GM12878 (cell line): ENCODE results near the gene CLEC16A. TPM values are rescaled to one million over a fixed set of nuclear protein-coding genes. Genes with fewer than 3 reads are reported as not detected.

Experiments used
- ATAC-seq: fragments of 200-7000 bp; cut with Tn5 transposase; 3 replicates; pipeline ENCODE4 v1.9.1; 2020; ENCODE audit warnings: mild to moderate bottlenecking, moderate library complexity
- BruUV-seq: library from RNA; stranded (reverse); fragments of 400-500 nt; replicated peaks from 2 replicates; lab custom pipeline; 2021; lab: Mats Ljungman, UMichigan
- CTCF ChIA-PET: fragments of 300-600 bp; sonication (Branson Sonifier 250); formaldehyde crosslinking; extraction: SDS; loops from one replicate; lab custom pipeline; 2021; ENCODE audit warnings: inconsistent platforms; lab: Yijun Ruan, JAX
- POLR2A ChIA-PET: fragments of 350-600 bp; formaldehyde crosslinking; extraction: SDS; loops from one replicate; lab custom pipeline; 2021; ENCODE audit warnings: inconsistent platforms; lab: Charles Lee
- RAD21 ChIA-PET: fragments of 300-600 bp; sonication (Branson Sonifier 250); formaldehyde crosslinking; loops from one replicate; lab custom pipeline; 2023; ENCODE audit warnings: antibody characterized with exemption; ENCODE audit not compliant: unreplicated experiment; lab: Charles Lee
- SMC1A ChIA-PET: fragments of 300-600 bp; sonication (Branson Sonifier 250); formaldehyde crosslinking; loops from one replicate; lab custom pipeline; 2023; ENCODE audit not compliant: unreplicated experiment, uncharacterized antibody; lab: Charles Lee
- DNase-seq: peaks from one replicate; pipeline ENCODE4 v3.0.0-alpha.2; 2011; ENCODE audit warnings: low read depth, low spot score
- FAIRE-seq: peaks from 3 replicates; lab custom pipeline; 2011; peaks lifted over from hg19 to GRCh38; lab: Jason Lieb, UNC
- H2AFZ ChIP-seq: 2 replicates; pipeline ENCODE4 v1.6.0; 2011; ENCODE audit warnings: low read depth, low read length, control low read depth; ENCODE audit not compliant: control insufficient read depth
- H3K27ac ChIP-seq: 2 replicates; pipeline ENCODE4 v1.5.1; 2011; ENCODE audit warnings: control low read depth; ENCODE audit not compliant: control insufficient read depth, insufficient read depth
- H3K27me3 ChIP-seq, 2 experiments: replicated peaks in 1 of 2; 2 replicates each; pipeline versions ENCODE4 v1.6.0 to v1.6.1; 2011; ENCODE audit warnings: low read length in 1 of 2; ENCODE audit not compliant: control insufficient read depth in 2 of 2, insufficient read depth in 2 of 2
- H3K36me3 ChIP-seq, 2 experiments: 2 replicates each; pipeline ENCODE4 v1.5.1; 2011; ENCODE audit warnings: low read length in 1 of 2; ENCODE audit not compliant: control insufficient read depth in 2 of 2, insufficient read depth in 2 of 2
- H3K4me1 ChIP-seq: 2 replicates; pipeline ENCODE4 v1.6.1; 2011; ENCODE audit warnings: mild to moderate bottlenecking, low read length, moderate library complexity, mixed read lengths; ENCODE audit not compliant: control insufficient read depth, insufficient read depth
- H3K4me2 ChIP-seq: 2 replicates; pipeline ENCODE4 v1.6.0; 2011; ENCODE audit warnings: control low read depth; ENCODE audit not compliant: control insufficient read depth, insufficient read depth
- H3K4me3 ChIP-seq: fragments of 200-600 bp; sonication (generic); 2 replicates; pipeline ENCODE4 v1.5.1; 2016
- H3K79me2 ChIP-seq: 2 replicates; pipeline ENCODE4 v1.6.0; 2011; ENCODE audit warnings: low read length; ENCODE audit not compliant: control insufficient read depth, insufficient read depth
- H3K9ac ChIP-seq: 2 replicates; pipeline ENCODE4 v1.8.0; 2011; ENCODE audit warnings: low read length, control low read depth, mixed read lengths; ENCODE audit not compliant: control insufficient read depth, insufficient read depth
- H3K9me3 ChIP-seq: replicated peaks from 3 replicates; pipeline ENCODE4 v1.5.1; 2011; ENCODE audit warnings: mild to moderate bottlenecking, low read length; ENCODE audit not compliant: control insufficient read depth, insufficient read depth
- H4K20me1 ChIP-seq: 2 replicates; pipeline ENCODE4 v1.6.0; 2011; ENCODE audit not compliant: control insufficient read depth, insufficient read depth
- BACH1 ChIP-seq: fragments of 450-650 bp; IDR thresholded peaks from 2 replicates; pipeline ENCODE4 v1.6.1; 2017; ENCODE audit warnings: mild to moderate bottlenecking, borderline replicate concordance
- IKZF2 ChIP-seq, 2 experiments: fragments of 450-650 bp; IDR thresholded peaks; 2 replicates each; pipeline ENCODE4 v1.6.1; 2017; ENCODE audit warnings: mild to moderate bottlenecking in 2 of 2, moderate library complexity in 2 of 2
- JUNB ChIP-seq: IDR thresholded peaks from 2 replicates; pipeline ENCODE4 v1.6.1; 2016; ENCODE audit warnings: antibody characterized with exemption, mild to moderate bottlenecking
- KDM1A ChIP-seq: fragments of 200-600 bp; sonication (generic); IDR thresholded peaks from 2 replicates; pipeline ENCODE4 v1.6.1; 2016; ENCODE audit warnings: borderline replicate concordance
- LARP7 ChIP-seq: fragments of 450-650 bp; IDR thresholded peaks from 2 replicates; pipeline ENCODE4 v1.6.1; 2017; ENCODE audit warnings: mild to moderate bottlenecking
- MEF2B ChIP-seq: fragments of 450-650 bp; IDR thresholded peaks from 2 replicates; pipeline ENCODE4 v1.6.1; 2018; ENCODE audit warnings: mild to moderate bottlenecking, moderate library complexity; ENCODE audit not compliant: partially characterized antibody, poor library complexity, severe bottlenecking
- MXI1 ChIP-seq: fragments of 150-350 bp; IDR thresholded peaks from 2 replicates; pipeline ENCODE4 v1.6.1; 2011; ENCODE audit warnings: low read depth, mild to moderate bottlenecking, inconsistent platforms, low read length, improper control_type of control experiment
- RBBP5 ChIP-seq: fragments of 200-600 bp; sonication (generic); conservative IDR thresholded peaks from 2 replicates; pipeline ENCODE4 v1.6.1; 2016
- SMAD5 ChIP-seq: IDR thresholded peaks from 2 replicates; pipeline ENCODE4 v1.6.1; 2016; ENCODE audit warnings: antibody characterized with exemption, low read depth
- SMARCA5 ChIP-seq: fragments of 450-650 bp; IDR thresholded peaks from 2 replicates; pipeline ENCODE4 v1.6.1; 2017; ENCODE audit warnings: mild to moderate bottlenecking
- SPI1 ChIP-seq: IDR thresholded peaks from 2 replicates; pipeline ENCODE4 v1.6.1; 2011; ENCODE audit warnings: low read depth, mild to moderate bottlenecking, low read length, moderate library complexity, borderline replicate concordance; ENCODE audit not compliant: insufficient read depth
- SREBF2 ChIP-seq: IDR thresholded peaks from 2 replicates; pipeline ENCODE4 v1.6.1; 2012; ENCODE audit warnings: mild to moderate bottlenecking, low read length
- SUZ12 ChIP-seq: fragments of 200-600 bp; sonication (generic); IDR thresholded peaks from one replicate; pipeline ENCODE4 v1.6.1; 2018; ENCODE audit warnings: antibody characterized with exemption, mild to moderate bottlenecking; ENCODE audit not compliant: unreplicated experiment
- ZNF622 ChIP-seq: fragments of 450-650 bp; IDR thresholded peaks from 2 replicates; pipeline ENCODE4 v1.6.1; 2017; ENCODE audit warnings: mild to moderate bottlenecking, inconsistent platforms
- WGBS: methylation state at CpG from one replicate; pipeline ENCODE4 v1.1.6; 2016; ENCODE audit warnings: low lambda C conversion rate; ENCODE audit not compliant: insufficient replicate concordance, insufficient coverage; ENCODE audit errors: missing lambda C conversion rate; 5-methylcytosine and 5-hydroxymethylcytosine counted together
- in situ Hi-C: fragments of 300-500 bp; cut with MboI; formaldehyde crosslinking; loops from 9 replicates; pipeline ENCODE4 v1.14.3; 2018; ENCODE audit warnings: mixed read lengths
- intact Hi-C: fragments of 100-400 bp; cut with micrococcal nuclease; formaldehyde crosslinking; loops from one replicate; pipeline ENCODE4 v1.14.2; 2022; ENCODE audit not compliant: unreplicated experiment
- polyA plus RNA-seq, 11 experiments: library from polyadenylated mRNA; depleted of rRNA in 4 of 11; unstranded in 6 of 11; stranded (reverse) in 5 of 11; fragments of >200 nt; fragmentation: Nextera tagmentation in 4 of 11; fragmentation: Illumina TruSeq in 1 of 11; extraction: Ambion mirVana in 4 of 11; extraction: Trizol in 1 of 11; gene quantifications; 1 replicate in 1 of 11; 2 replicates in 10 of 11; pipeline versions ENCODE4 v1.2.1 to v1.2.3, GENCODE V29; 2011 to 2016; ENCODE audit warnings: inconsistent platforms in 2 of 11, missing spikeins in 2 of 11, low read depth in 1 of 11
- total RNA-seq, 4 experiments: library from RNA; depleted of rRNA in 3 of 4; stranded (reverse); fragments of >200 nt in 3 of 4; fragmentation: Illumina TruSeq in 1 of 4; extraction: Trizol in 1 of 4; gene quantifications; 2 replicates each; pipeline versions ENCODE4 v1.2.1 to v1.2.3, GENCODE V29; 2013 to 2021
- TF ChIP-seq, protein P1 (sequence below): IDR thresholded peaks from 2 replicates; pipeline ENCODE4 v1.6.1; 2012; ENCODE audit warnings: low read depth, low read length, improper control_type of control experiment

CLEC16A gene
- total and polyA plus RNA-seq, 10 of the 15 experiments (the other 5 are each of a cell fraction or from before 2014, with no cell fraction given): 1.5 to 28.8 (median 19.2) TPM

DNA sequence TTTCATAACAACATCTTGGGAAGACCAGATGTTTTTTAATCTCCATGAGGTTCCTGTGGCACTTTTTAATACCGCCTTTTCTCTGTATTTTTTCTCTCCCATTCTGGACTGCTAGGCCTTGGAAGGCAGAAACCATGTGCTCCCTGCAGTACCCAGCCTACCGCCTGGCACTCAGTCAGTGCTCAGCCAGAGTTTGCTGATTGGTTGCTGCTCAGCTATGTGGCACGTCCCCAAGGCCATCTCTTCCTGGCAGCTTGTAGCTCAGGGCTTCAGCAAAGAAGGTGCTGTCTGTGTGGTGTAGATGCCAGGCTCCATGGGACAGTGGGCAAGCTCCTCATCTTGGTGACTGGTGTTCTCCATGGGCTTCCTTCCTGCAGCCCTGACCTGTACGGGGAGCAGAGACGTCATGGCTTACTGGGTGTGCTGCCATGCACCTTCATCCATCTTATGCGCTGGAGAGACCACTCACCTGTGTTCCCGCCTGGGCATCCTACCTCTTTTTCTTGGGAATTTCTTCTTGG lies 86.7 kb downstream of the CLEC16A start (continued):
- no peak for TF ChIP-seq SMAD5
- no peak for TF ChIP-seq JUNB

DNA sequence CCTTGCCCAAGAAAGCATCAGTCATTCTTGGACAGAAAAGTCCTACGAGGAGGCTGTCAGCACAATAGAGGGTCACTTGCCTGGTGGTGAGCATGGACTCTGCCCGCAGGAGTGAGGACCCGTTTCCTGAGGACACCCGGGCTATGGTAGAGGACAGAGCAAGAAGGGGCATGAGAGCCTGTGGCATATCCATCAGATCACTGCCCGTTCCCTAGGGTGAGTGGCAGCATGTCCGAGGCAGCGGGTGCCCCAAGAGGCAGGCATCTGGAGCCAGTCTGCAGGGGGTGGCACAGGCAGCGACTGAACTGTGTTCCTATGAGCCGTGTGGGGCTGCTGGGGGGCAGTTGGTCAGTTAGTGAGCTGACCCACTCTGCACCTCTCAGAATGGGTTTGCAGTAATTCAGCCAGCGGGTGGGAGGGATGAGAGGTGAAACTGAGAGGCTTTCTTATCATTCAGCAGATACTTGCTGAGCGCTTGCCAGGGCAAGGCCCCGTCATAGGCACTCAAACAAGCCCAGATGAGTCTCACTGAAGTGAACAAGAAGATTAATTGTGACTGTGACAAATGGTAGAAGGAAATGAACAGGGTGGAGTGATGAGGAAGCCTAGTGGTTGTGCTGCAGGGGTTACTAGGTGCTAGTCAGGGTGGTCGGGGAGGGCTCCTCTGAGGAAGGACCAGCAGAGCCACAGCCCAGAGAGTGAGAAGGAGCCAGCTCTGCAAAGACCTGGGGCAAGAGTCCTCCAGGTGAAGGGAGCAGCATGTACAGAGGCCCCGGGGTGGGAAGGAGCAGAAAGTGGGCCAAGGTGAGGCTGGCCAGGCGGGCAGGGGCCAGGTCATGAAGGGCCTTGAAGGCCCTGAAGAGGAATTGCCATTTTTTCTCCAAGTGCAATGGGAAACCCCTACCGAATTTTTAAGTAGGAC lies 87.9 kb downstream of the CLEC16A start:
- Histone ChIP-seq H3K36me3 (peaks cover 12 to 24% of the 10 kb centered on the region in 2 experiments; a peak in 3 of 4 replicates), H3K4me3 (no peak overlapping the region), H3K27me3 (no peaks in the 10 kb centered on the region), H3K4me1 (no peaks in the 10 kb centered on the region), H3K79me2 (no peaks in the 10 kb centered on the region), H3K4me2 (no peak overlapping the region), H3K27ac (no peak overlapping the region), H3K9ac (no peak overlapping the region), H2AFZ (no peak overlapping the region), H3K9me3 (no peaks in the 10 kb centered on the region; the same call in 1 of the 3 replicates), H4K20me1 (no peaks in the 10 kb centered on the region)
- in situ Hi-C loops: no loop called here
- ATAC-seq (no peak), DNase-seq (no peak), FAIRE-seq (no peak)
- no peak for TF ChIP-seq MXI1
- TF ChIP-seq, protein P1, sequence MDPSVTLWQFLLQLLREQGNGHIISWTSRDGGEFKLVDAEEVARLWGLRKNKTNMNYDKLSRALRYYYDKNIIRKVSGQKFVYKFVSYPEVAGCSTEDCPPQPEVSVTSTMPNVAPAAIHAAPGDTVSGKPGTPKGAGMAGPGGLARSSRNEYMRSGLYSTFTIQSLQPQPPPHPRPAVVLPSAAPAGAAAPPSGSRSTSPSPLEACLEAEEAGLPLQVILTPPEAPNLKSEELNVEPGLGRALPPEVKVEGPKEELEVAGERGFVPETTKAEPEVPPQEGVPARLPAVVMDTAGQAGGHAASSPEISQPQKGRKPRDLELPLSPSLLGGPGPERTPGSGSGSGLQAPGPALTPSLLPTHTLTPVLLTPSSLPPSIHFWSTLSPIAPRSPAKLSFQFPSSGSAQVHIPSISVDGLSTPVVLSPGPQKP: no peak
- TF ChIP-seq MEF2B: no peak
- no peak for TF ChIP-seq BACH1
- no peak for TF ChIP-seq LARP7
- no peak for TF ChIP-seq SUZ12
- no peak for TF ChIP-seq ZNF622
- no peak for TF ChIP-seq SREBF2
- TF ChIP-seq KDM1A: no peak
- TF ChIP-seq RBBP5: no peak
- no peak for TF ChIP-seq JUNB
- TF ChIP-seq SPI1: no peak
- TF ChIP-seq IKZF2 (IDR thresholded peaks at IDR 0.05): no peak
- no peak for TF ChIP-seq SMARCA5
- POLR2A ChIA-PET: no interaction called here
- SMC1A ChIA-PET: no interaction called here
- RAD21 ChIA-PET: no interaction called here
- WGBS: 95% methylated on average over 16 of the region's 16 CpGs
- BruUV-seq: no TSS peak
- intact Hi-C loops: no loop called here
- CTCF ChIA-PET: no interaction called here
